GM18505 (cell line): ENCODE results near the gene DCTN5.

Source experiments
- ATAC-seq: cut with Tn5 transposase; IDR thresholded peaks from one replicate; pipeline ENCODE4 v1.9.1; 2021; ENCODE audit not compliant: unreplicated experiment
- POLR2A ChIP-seq: IDR thresholded peaks from 4 replicates; pipeline ENCODE4 v1.6.1; 2011; ENCODE audit warnings: borderline replicate concordance; ENCODE audit not compliant: insufficient read depth, insufficient read length; ENCODE audit errors: extremely low read depth

DCTN5 gene

DNA sequence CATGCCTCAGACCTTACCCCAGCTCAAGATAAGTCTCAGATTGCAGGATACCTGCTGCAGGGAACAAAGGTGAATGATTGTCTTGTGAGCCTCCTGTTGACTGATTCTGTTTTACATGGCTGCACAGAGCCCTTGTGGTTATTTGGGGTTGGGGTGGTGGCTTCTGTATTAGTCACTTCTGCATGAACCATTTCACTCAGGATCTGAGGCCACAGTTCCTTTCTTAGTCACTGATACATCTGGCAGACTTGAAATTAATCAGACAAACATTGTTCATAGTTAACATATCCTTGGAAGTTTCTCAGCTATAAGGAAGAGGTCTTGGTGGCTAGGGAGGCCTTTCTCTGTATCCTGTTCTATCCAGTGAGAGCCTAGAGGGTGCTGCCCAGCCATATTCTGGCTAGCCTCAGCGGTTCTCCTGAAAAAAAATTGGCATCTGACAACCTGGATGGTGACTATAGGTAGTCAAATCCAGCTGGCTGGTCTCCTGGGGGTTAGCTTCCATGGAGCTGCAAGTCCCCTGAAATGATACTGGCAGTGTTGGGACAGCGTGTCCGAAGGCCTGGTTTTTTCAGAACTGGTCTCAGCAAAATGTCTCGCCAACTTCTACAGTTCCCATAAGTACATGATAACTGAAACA lies 29.0 kb downstream of the DCTN5 start:
- no peak for TF ChIP-seq POLR2A
- ATAC-seq: peak; percentile 89

DNA sequence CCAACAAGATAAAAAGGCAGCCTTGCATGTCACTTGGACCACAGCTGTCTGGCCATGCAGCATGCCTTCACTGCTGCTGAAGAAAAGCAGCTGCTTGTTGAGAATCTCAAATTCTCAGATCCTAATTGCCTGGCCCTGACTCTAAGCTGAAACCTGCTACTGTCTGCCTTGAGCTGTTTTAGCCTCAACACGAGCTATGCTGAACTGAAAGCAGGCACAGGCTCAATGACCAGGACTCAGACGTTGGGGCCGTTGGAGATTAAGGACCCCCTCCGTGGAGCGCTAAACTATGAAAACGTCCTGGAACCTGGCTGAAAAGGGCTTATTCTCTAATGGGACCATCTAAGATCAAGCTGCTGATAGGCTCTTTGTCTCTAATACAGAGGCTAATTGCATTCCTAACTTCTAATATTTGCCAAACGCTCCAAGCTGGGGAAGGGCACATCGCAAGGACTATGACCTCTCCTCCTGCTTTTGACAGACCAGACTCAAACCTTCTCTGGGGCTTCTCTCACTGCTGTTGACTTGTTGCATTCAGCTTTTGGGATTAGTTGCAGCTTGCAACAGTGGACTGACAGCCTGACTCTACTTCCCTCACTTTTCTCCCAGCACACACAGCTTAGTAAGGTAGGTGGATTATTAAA lies 32.8 kb downstream of the DCTN5 start:
- no peak for TF ChIP-seq POLR2A
- no peak for ATAC-seq

DNA sequence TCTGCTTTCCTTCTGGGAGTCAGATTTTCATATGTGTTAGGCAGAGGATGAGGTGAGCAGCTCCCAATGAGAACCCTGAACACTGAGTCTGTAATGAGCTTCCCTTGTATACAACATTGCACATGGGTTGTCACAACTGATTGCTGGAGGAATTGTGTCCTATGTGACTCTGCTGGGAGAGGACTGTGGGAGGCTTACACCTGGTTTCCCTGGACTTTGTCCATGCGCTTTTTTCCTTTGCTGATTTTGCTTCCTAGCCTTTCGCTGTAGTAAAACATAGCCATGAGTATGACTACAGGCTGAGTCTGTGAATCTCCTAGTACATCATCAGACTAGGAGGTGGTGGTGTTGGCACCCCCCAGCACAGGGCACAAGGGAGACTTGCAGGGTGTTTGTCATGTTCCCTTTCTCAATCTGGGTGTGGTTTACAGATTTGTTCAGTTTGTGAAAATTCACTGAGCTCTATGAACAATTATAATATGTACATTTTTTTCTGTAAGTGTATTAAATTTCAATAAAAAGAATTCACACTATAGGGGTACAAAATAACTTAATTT lies 35.7 kb downstream of the DCTN5 start:
- ATAC-seq: no peak

DNA sequence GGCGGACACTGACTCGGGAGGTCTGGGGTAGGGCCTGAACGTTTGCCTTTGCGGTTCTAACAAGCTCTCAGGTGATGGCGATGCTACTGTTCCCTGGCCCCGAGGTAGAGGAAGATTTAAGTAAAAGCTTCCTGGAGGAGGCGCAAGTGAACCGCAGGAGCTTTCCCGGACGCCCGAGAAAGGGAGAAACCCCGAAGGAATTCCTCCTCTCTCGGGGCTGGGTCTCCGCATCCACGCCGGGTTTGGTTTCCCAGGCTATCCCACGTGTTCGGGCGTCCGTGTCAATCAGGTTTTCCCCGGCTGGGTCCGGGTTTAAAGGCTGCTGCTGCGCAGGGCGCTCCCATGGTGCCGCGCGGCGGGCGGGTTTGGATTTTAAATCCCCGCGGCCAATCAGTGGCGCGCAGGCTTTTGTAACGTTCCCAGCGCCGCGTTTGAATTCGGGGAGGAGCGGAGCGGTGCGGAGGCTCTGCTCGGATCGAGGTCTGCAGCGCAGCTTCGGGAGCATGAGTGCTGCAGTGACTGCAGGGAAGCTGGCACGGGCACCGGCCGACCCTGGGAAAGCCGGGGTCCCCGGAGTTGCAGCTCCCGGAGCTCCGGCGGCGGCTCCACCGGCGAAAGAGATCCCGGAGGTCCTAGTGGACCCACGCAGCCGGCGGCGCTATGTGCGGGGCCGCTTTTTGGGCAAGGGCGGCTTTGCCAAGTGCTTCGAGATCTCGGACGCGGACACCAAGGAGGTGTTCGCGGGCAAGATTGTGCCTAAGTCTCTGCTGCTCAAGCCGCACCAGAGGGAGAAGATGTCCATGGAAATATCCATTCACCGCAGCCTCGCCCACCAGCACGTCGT lies 37.4 kb downstream of the DCTN5 start, which contains the start of gene PLK1:
Gene PLK1 (plus strand): TSS at position 460 of the 844 bp plus-strand sequence. CDS start 44 bp downstream, at position 504.
- TF ChIP-seq POLR2A: peak; percentile 67
- ATAC-seq: peak; percentile 79

More for the DNA sequence above, 35.7 kb downstream of the DCTN5 start:
- no peak for TF ChIP-seq POLR2A

DNA sequence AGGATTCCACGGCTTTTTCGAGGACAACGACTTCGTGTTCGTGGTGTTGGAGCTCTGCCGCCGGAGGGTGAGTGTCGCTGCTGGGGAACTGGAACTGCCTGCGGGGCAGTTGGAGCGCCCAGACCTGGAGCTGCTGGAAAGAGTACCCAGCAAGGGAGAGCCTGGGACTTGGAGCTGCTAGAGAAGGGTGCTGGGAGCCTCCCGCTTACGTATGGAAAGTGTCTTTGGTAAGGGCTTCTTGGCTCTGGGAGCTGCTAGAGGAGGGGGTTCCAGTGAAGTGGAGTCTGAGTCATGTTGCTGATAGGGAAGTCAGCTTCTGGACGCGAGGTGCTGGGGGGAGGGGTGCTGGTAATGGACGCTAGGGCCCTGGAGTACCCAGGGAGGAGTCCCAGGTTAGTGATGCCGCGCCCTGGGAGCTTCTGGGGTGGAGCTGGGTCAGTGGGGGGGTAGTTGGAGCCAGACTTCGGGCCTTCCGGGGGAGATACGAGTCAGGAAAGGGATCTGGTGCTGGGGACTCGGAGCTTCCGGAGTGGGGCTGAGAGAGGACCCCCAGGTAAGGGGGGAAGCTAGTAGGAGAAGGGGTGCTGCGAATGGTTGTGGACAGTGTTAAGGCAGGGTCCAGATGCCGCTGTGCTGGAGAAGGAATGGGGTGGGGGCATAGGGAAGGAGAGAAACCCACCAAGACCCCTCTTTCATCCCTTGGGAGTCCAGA lies 38.2 kb downstream of the DCTN5 start:
- no peak for TF ChIP-seq POLR2A
- ATAC-seq: no peak

DNA sequence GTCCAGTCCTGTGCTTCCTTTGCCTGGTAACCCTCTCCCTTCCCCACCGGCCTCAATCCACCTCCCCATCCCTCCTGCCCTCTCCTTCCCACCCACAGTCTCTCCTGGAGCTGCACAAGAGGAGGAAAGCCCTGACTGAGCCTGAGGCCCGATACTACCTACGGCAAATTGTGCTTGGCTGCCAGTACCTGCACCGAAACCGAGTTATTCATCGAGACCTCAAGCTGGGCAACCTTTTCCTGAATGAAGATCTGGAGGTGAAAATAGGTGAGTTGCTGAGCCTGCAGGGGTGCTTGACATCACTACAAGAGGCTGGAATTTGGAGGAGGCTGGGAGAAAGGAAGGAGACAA lies 38.7 kb downstream of the DCTN5 start:
- TF ChIP-seq POLR2A: no peak
- no peak for ATAC-seq

DNA sequence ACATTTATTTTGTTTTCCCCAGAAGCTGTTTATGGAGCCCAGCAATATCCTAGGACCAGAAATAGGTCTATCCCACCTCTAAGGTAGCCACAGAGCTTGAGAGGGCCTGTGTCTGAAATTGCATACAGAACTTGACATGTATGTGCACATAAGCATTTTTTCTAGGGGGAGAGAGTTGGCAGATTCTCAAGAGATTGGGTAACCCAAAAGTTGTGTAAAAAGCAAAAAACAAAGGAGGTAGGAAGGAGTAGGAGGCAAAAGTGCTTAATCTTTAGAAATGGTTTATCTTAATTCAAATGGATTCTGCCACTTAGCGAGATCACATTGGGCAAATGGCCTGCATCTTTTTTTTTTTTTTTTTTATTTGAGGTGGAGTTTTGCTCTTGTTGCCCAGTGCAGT lies 40.9 kb downstream of the DCTN5 start:
- no peak for ATAC-seq
- no peak for TF ChIP-seq POLR2A

DNA sequence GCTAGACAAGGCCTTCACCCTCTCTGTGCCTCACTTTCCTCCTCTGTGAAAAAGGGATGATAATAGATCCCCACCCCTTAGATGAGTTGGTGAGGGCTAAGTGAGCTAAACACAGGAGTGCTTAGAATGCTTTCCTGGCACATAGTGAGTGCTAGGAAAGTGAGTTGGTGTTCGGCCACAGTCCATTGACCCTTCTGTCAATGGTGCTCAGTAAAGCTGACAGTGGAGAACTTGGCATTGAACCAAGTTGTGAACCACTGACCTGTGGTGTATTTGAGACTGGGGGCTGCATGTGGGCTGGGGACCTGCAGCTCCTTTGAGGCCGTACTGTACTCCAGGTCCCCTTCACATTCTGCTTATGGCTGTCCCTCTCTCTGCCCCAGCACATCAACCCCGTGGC lies 42.2 kb downstream of the DCTN5 start:
- ATAC-seq: no peak
- TF ChIP-seq POLR2A: no peak

DNA sequence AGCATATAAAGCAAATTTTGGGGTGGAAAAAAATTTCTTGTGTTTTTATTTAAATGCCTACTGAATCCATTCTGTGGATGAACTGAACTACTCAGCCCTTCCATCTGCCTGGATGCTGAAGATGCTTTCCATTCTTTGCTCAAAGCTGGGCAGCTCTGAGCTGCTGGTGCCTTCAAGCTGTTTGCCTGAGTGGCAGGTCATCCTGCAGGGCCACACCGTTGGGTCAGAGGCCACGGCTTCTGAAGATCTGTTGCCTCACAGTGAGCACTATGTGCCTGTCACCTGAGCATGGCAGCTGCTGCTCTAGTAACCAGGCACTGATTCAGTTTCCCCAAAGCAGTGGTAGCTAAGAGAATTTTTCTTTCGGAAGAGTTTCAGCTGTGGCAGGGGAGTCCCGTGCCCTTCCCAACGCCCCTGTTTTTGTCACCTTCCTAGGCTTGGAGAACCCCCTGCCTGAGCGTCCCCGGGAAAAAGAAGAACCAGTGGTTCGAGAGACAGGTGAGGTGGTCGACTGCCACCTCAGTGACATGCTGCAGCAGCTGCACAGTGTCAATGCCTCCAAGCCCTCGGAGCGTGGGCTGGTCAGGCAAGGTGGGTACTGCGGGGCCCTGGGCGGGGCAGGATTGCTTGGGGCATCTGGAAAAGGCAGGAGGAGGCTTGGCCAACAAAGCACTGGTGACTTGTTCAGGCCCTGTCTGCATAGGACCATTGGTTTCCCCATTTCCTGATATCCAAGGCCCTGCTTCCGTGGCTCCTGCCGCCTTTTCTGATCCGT lies 46.0 kb downstream of the DCTN5 start:
- no peak for TF ChIP-seq POLR2A
- ATAC-seq: no peak

DNA sequence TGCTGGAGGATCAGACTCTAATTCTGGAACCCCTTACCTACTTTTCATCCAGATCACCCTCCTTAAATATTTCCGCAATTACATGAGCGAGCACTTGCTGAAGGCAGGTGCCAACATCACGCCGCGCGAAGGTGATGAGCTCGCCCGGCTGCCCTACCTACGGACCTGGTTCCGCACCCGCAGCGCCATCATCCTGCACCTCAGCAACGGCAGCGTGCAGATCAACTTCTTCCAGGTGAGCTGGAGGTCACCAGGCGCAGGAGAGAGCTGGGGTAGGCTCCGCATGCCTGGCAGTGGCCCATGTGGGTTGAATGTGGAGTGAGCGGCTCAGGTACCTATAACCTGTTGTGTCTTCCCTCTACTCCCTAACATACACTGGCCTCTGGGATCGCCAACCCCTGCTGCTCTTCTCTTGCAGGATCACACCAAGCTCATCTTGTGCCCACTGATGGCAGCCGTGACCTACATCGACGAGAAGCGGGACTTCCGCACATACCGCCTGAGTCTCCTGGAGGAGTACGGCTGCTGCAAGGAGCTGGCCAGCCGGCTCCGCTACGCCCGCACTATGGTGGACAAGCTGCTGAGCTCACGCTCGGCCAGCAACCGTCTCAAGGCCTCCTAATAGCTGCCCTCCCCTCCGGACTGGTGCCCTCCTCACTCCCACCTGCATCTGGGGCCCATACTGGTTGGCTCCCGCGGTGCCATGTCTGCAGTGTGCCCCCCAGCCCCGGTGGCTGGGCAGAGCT lies 48.3 kb downstream of the DCTN5 start:
- no peak for ATAC-seq
- TF ChIP-seq POLR2A: no peak

DNA sequence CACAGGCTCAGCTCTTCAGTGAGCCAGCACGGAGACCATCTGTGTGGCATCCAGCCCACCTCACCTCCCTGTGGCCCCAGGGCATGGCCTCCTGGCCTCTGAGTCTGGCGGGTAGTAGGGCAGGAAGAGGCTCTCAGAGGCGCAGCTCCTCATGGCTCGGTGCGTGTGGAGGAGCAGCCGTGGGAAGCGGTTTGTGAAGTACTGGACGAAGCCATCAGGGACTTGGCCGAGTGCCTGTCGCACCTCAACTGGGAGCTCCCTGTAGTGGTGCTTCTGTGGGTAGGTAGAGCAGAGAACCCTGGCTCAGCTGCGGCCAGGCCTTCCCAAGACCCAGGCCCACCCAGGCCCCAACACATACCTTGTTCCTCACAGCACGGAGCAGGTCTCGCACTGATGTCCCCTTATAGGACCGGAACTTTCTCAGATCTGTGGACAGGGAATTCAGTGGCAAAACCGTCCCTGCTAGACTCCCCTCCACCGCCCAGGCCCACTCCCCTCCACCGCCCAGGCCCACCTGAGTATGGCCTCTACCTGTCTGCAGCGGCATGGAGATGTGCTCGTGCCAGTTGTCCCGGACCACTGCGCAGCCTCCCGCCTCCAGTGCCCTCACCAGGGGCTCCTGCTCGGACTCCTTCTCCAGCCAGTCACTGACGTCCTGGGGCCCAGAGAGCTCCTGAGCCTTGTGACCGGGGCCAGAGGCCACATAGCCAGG lies 49.7 kb downstream of the DCTN5 start:
- no peak for ATAC-seq

More for the DNA sequence above, 49.7 kb downstream of the DCTN5 start:
- TF ChIP-seq POLR2A: no peak
